Liver (tissue), 9 donors: Measurements from ENCODE around the gene NELFCD. TPM values are rescaled to one million over a fixed set of nuclear protein-coding genes. Genes with fewer than 3 reads are reported as not detected.

Experiments used
- DNase-seq: peaks from one replicate; pipeline ENCODE4 v3.0.0-alpha.2; 2017; ENCODE audit warnings: low spot score
- H3K27ac ChIP-seq, 2 donors: one replicate each; pipeline ENCODE4 v1.7.0; 2013; ENCODE audit warnings: inconsistent platforms in 2 of 2, low read length in 2 of 2, control low read depth in 1 of 2, low read depth in 1 of 2, mild to moderate bottlenecking in 1 of 2
- H3K27me3 ChIP-seq, 4 donors: one replicate each; pipeline versions ENCODE4 v1.6.1 to v1.7.0; 2013; ENCODE audit warnings: low read length in 3 of 4, inconsistent platforms in 1 of 4, mild to moderate bottlenecking in 1 of 4, moderate library complexity in 1 of 4; ENCODE audit not compliant: control insufficient read depth in 4 of 4, insufficient read depth in 4 of 4
- H3K36me3 ChIP-seq, 4 donors: one replicate each; pipeline versions ENCODE4 v1.6.1 to v1.7.0; 2013; ENCODE audit warnings: low read length in 3 of 4, mild to moderate bottlenecking in 3 of 4, low read depth in 1 of 4, moderate library complexity in 1 of 4; ENCODE audit not compliant: control insufficient read depth in 4 of 4, insufficient read depth in 3 of 4
- H3K4me1 ChIP-seq, 4 donors: one replicate each; pipeline versions ENCODE4 v1.6.1 to v1.7.0; 2013; ENCODE audit warnings: low read length in 3 of 4, mild to moderate bottlenecking in 3 of 4, moderate library complexity in 1 of 4; ENCODE audit not compliant: control insufficient read depth in 4 of 4, insufficient read depth in 4 of 4
- H3K4me3 ChIP-seq, 3 donors: one replicate each; pipeline versions ENCODE4 v1.6.1 to v1.7.0; 2013; ENCODE audit warnings: low read length in 3 of 3, control low read depth in 1 of 3, low read depth in 1 of 3, mild to moderate bottlenecking in 1 of 3
- H3K9ac ChIP-seq, 2 donors: one replicate each; pipeline ENCODE4 v1.7.0; 2013; ENCODE audit warnings: low read length in 2 of 2, mild to moderate bottlenecking in 2 of 2, moderate library complexity in 2 of 2, control low read depth in 1 of 2, low read depth in 1 of 2
- H3K9me3 ChIP-seq, 4 donors: one replicate each; pipeline versions ENCODE4 v1.6.1 to v1.7.0; 2013; ENCODE audit warnings: low read length in 3 of 4; ENCODE audit not compliant: control insufficient read depth in 4 of 4
- EGR1 ChIP-seq, 2 donors: IDR thresholded peaks; 2 replicates each; pipeline ENCODE4 v1.6.1; 2016 to 2018; ENCODE audit warnings: antibody characterized with exemption in 2 of 2, low read depth in 2 of 2
- FOXA1 ChIP-seq: IDR thresholded peaks from 2 replicates; pipeline ENCODE4 v1.6.1; 2016; ENCODE audit warnings: antibody characterized with exemption
- GABPA ChIP-seq, 2 donors: IDR thresholded peaks in 1 of 2; conservative IDR thresholded peaks in 1 of 2; 2 replicates each; pipeline ENCODE4 v1.6.1; 2016; ENCODE audit warnings: antibody characterized with exemption in 2 of 2, mild to moderate bottlenecking in 1 of 2, moderate library complexity in 1 of 2
- HNF4G ChIP-seq: IDR thresholded peaks from 2 replicates; pipeline ENCODE4 v1.6.1; 2016; ENCODE audit warnings: antibody characterized with exemption
- JUND ChIP-seq, 2 donors: IDR thresholded peaks; 2 replicates each; pipeline ENCODE4 v1.6.1; 2016; ENCODE audit warnings: antibody characterized with exemption in 2 of 2
- NR2F2 ChIP-seq: IDR thresholded peaks from 2 replicates; pipeline ENCODE4 v1.6.1; 2016; ENCODE audit warnings: antibody characterized with exemption
- RXRA ChIP-seq, 2 donors: IDR thresholded peaks; 2 replicates each; pipeline ENCODE4 v1.6.1; 2017 to 2018; ENCODE audit warnings: antibody characterized with exemption in 2 of 2, mild to moderate bottlenecking in 1 of 2
- SP1 ChIP-seq: IDR thresholded peaks from 2 replicates; pipeline ENCODE4 v1.6.1; 2018; ENCODE audit warnings: antibody characterized with exemption, mild to moderate bottlenecking
- TAF1 ChIP-seq: conservative IDR thresholded peaks from 2 replicates; pipeline ENCODE4 v1.6.1; 2016; ENCODE audit warnings: antibody characterized with exemption, mild to moderate bottlenecking
- YY1 ChIP-seq: IDR thresholded peaks from 2 replicates; pipeline ENCODE4 v1.6.1; 2016; ENCODE audit warnings: antibody characterized with exemption, mild to moderate bottlenecking
- WGBS: extraction: QIAGEN DNeasy Blood & Tissue Kit; methylation state at CpG from one replicate; pipeline ENCODE4 v1.1.7; 2013; 5-methylcytosine and 5-hydroxymethylcytosine counted together
- polyA plus RNA-seq, 2 donors: library from polyadenylated mRNA; stranded (reverse) in 1 of 2; unstranded in 1 of 2; fragments of 200-250 nt in 1 of 2; fragments of >200 nt in 1 of 2; fragmentation: Nextera tagmentation in 1 of 2; extraction: Ambion mirVana in 1 of 2; gene quantifications; one replicate each; pipeline versions ENCODE4 v1.2.1 to v1.2.3, GENCODE V29; 2013 to 2015
- total RNA-seq, 2 donors: library from RNA; depleted of rRNA; stranded (reverse); fragments of >200 nt; gene quantifications; one replicate each; pipeline ENCODE4 v1.2.3, GENCODE V29; 2014
- TF ChIP-seq, protein P1 (sequence below): IDR thresholded peaks from 2 replicates; pipeline ENCODE4 v1.6.1; 2016; ENCODE audit warnings: antibody characterized with exemption
- TF ChIP-seq, protein P2 (sequence below): IDR thresholded peaks from 2 replicates; pipeline ENCODE4 v1.6.1; 2016; ENCODE audit warnings: antibody characterized with exemption
- TF ChIP-seq, protein P3 (sequence below): IDR thresholded peaks from 2 replicates; pipeline ENCODE4 v1.6.1; 2016; ENCODE audit warnings: antibody characterized with exemption, mild to moderate bottlenecking
- donor health status: healthy.
- donor health status: healthy.
- donor health status: healthy.
- donor health status: healthy.
- donor health status: healthy.

NELFCD gene
- total and polyA plus RNA-seq, 4 donors, result 28.1 to 39.8 (median 37.0) TPM

DNA sequence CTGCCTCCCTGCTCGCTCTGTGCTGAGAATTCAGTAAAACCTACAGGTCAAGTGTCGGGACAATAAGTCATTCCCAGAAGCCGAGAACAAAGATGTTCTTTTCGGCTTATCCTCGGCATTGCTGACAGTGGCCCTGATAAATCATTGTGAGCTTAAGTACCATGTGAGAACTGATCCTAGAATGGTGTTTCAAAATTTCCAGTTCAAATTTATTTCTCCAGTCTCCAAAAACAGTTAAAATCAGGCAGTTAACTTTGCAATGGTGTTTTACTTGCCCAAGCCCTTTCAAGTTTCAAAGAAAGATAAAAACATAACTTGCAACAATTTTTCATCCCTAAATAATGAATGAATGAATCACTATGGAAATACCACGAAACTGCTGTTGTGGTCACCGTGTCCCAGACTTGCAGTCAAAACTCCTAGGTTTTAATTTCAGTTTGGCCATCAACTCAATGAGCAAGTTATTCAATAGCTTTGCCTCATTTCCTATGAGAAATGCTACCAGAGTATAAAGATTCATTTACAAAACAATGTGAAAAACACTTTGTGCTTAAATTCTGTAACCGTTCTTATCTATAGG lies 46.8 kb downstream of the NELFCD start:
- no peaks in the 10 kb centered on the region for H3K27me3 ChIP-seq
- TF ChIP-seq GABPA (IDR thresholded peaks at IDR 0.05 in 1 of 2, conservative IDR thresholded peaks at IDR 0.05 in 1 of 2) (no peak), JUND (IDR thresholded peaks at IDR 0.05) (no peak), RXRA (IDR thresholded peaks at IDR 0.05) (no peak), HNF4G (no peak), FOXA1 (no peak), EGR1 (IDR thresholded peaks at IDR 0.05; ENCODE audit: low read depth in 2 of 2) (no peak), SP1 (no peak), YY1 (no peak)
- TF ChIP-seq, protein P1, sequence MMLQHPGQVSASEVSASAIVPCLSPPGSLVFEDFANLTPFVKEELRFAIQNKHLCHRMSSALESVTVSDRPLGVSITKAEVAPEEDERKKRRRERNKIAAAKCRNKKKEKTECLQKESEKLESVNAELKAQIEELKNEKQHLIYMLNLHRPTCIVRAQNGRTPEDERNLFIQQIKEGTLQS, result no peak
- TF ChIP-seq, protein P2, sequence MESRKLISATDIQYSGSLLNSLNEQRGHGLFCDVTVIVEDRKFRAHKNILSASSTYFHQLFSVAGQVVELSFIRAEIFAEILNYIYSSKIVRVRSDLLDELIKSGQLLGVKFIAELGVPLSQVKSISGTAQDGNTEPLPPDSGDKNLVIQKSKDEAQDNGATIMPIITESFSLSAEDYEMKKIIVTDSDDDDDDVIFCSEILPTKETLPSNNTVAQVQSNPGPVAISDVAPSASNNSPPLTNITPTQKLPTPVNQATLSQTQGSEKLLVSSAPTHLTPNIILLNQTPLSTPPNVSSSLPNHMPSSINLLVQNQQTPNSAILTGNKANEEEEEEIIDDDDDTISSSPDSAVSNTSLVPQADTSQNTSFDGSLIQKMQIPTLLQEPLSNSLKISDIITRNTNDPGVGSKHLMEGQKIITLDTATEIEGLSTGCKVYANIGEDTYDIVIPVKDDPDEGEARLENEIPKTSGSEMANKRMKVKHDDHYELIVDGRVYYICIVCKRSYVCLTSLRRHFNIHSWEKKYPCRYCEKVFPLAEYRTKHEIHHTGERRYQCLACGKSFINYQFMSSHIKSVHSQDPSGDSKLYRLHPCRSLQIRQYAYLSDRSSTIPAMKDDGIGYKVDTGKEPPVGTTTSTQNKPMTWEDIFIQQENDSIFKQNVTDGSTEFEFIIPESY, result no peak
- H3K36me3 ChIP-seq, result peaks cover 8 to 43% (median 22%) of the 10 kb centered on the region in 4 donors
- DNase-seq, result no peak
- H3K27ac ChIP-seq, result no peak overlapping the region
- WGBS, result 93% methylated on average over 8 of the region's 8 CpGs
- H3K9ac ChIP-seq, result no peak overlapping the region
- no peaks in the 10 kb centered on the region for H3K9me3 ChIP-seq
- H3K4me1 ChIP-seq, result peaks cover 5 to 37% (median 22%) of the 10 kb centered on the region in 4 donors
- no peak overlapping the region for H3K4me3 ChIP-seq

DNA sequence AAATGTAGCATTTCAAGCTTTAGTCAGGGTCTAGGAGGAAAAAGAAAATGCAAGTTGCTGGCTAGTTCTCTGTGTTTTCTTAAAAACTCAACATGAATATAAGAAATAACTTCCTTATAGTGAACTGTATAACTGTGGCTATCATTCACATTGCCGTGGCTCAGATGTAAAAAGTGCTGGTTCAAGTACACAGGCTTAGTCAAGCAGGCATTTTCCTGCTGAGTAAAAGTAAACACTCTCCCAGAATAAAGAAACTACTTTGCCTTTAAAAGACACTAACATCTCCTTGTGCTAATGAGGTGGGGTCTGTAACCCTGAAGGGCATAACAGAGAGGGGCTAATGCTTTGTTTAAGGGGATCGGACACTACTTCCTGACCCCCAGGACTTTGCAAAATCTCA lies 47.8 kb downstream of the NELFCD start:
- no peak for DNase-seq
- peaks cover 8 to 40% (median 20%) of the 10 kb centered on the region in 4 donors for H3K36me3 ChIP-seq
- no peak overlapping the region for H3K27ac ChIP-seq
- peaks cover 4 to 32% (median 21%) of the 10 kb centered on the region in 4 donors for H3K4me1 ChIP-seq
- H3K27me3 ChIP-seq, result no peaks in the 10 kb centered on the region
- no peak for TF ChIP-seq HNF4G
- TF ChIP-seq, protein P1, result no peak
- no peak for TF ChIP-seq YY1
- no peak for TF ChIP-seq RXRA (IDR thresholded peaks at IDR 0.05)
- no peak for TF ChIP-seq NR2F2
- no peak for TF ChIP-seq TAF1
- TF ChIP-seq, protein P3, sequence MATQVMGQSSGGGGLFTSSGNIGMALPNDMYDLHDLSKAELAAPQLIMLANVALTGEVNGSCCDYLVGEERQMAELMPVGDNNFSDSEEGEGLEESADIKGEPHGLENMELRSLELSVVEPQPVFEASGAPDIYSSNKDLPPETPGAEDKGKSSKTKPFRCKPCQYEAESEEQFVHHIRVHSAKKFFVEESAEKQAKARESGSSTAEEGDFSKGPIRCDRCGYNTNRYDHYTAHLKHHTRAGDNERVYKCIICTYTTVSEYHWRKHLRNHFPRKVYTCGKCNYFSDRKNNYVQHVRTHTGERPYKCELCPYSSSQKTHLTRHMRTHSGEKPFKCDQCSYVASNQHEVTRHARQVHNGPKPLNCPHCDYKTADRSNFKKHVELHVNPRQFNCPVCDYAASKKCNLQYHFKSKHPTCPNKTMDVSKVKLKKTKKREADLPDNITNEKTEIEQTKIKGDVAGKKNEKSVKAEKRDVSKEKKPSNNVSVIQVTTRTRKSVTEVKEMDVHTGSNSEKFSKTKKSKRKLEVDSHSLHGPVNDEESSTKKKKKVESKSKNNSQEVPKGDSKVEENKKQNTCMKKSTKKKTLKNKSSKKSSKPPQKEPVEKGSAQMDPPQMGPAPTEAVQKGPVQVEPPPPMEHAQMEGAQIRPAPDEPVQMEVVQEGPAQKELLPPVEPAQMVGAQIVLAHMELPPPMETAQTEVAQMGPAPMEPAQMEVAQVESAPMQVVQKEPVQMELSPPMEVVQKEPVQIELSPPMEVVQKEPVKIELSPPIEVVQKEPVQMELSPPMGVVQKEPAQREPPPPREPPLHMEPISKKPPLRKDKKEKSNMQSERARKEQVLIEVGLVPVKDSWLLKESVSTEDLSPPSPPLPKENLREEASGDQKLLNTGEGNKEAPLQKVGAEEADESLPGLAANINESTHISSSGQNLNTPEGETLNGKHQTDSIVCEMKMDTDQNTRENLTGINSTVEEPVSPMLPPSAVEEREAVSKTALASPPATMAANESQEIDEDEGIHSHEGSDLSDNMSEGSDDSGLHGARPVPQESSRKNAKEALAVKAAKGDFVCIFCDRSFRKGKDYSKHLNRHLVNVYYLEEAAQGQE, result no peak
- H3K9me3 ChIP-seq, result no peaks in the 10 kb centered on the region
- no peak overlapping the region for H3K9ac ChIP-seq
- H3K4me3 ChIP-seq, result no peak overlapping the region
- 71% methylated on average over 2 of the region's 2 CpGs for WGBS
